Measurements from ENCODE around the gene TXNDC15.
"Not testable (repeated sequence)": the region's sequence is repeated elsewhere in the genome, so short reads cannot be mapped to it uniquely, and the experiment has no call there.

Gene TXNDC15

DNA sequence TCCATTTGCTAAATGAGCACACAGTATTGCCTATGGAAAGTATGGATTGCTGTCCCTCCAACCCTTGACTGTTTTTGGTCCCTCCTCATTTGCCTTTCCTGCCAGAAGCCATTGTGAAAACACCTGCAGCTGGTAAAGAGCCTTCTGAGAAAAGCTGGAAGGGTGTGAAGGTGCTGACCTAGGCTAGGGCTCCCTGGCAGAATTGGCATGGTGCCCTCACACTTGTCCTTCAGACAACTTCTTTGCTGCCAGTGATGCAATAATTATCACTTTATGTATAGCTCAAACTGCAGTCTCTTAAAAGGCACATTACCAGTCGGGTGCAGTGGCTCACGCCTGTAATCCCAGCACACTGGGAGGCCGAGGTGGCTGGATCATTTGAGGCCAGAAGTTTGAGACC, 4.2 kb downstream of the TXNDC15 start:
- DNase-seq (ENCODE audit: low spot score), result no peak

DNA sequence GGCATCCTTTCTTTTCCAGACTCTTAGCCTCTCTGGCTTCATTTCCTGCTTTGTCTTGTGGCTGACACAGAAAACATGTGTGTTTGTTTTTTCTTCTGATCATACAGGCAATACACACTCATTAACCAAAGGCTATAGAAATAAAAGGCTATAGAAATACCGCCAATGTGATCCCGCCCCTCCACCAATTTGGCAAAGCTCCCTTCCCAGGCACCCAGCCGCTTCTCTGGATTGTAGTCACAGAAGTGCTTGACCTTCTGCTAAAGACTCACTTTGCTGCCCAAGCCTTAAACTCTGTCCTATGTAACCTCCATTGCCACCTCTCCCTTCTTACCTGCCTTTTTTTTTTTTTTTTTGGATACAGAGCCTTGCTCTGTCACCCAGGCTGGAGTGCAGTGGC, 5.3 kb downstream of the TXNDC15 start:
- no peak for DNase-seq (ENCODE audit: low spot score)

DNA sequence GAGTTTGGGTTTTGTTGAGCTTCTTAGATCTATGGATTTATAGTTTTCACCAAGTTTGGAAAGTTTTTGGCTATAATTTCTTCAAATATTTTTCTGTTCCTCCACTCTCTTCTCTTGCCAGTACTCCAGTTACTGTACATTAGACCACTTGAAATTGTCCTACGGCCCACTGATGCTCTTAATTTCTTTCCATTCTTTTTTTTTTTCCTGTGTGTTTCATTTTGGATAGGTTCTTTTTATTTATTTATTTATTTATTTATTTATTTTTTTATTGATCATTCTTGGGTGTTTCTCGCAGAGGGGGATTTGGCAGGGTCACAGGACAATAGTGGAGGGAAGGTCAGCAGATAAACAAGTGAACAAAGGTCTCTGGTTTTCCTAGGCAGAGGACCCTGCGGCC, 6.8 kb downstream of the TXNDC15 start:
- not testable (repeated sequence) for DNase-seq (ENCODE audit: low spot score)

DNA sequence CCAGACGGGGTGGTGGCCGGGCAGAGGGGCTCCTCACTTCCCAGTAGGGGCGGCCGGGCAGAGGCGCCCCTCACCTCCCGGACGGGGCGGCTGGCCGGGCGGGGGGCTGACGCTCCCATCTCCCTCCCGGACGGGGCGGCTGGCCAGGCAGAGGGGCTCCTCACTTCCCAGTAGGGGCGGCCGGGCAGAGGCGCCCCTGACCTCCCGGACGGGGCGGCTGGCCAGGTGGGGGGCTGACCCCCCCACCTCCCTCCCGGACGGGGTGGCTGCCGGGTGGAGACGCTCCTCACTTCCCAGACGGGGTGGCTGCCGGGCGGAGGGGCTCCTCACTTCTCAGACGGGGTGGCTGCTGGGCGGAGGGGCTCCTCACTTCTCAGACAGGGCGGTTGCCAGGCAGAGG, 7.5 kb downstream of the TXNDC15 start:
- DNase-seq (ENCODE audit: low spot score), result not testable (repeated sequence)

DNA sequence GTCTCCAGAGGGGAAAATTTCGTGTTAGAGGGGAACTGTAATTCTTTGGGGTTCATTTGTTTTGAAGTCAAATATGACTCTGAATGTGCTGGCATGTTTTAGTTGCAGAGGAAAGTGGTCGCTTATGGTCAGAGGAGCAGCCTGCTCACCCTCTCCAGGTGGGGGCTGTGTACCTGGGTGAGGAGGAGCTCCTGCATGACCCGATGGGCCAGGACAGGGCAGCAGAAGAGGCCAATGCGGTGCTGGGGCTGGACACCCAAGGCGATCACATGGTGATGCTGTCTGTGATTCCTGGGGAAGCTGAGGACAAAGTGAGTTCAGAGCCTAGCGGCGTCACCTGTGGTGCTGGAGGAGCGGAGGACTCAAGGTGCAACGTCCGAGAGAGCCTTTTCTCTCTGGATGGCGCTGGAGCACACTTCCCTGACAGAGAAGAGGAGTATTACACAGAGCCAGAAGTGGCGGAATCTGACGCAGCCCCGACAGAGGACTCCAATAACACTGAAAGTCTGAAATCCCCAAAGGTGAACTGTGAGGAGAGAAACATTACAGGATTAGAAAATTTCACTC, 13.5 kb downstream of the TXNDC15 start:
- DNase-seq (ENCODE audit: low spot score), result no peak

DNA sequence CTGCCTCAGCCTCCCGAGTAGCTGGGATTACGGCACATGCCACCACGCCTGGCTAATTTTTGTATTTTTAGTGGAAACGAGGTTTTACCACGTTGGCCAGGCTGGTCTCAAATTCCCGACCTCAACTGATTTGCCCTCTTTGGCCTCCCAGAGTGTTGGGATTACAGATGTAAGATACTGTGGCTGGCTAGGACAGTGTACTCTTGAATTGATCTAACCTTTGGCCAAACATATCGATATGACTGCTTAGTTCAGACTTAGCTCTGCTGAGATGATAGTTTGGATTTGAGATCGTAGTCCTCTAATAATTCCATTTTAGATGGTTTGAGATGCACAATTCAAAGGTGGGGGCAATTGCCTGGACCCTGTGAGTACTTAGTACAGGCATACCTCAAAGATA, 15.2 kb downstream of the TXNDC15 start:
- DNase-seq (ENCODE audit: low spot score), result no peak

DNA sequence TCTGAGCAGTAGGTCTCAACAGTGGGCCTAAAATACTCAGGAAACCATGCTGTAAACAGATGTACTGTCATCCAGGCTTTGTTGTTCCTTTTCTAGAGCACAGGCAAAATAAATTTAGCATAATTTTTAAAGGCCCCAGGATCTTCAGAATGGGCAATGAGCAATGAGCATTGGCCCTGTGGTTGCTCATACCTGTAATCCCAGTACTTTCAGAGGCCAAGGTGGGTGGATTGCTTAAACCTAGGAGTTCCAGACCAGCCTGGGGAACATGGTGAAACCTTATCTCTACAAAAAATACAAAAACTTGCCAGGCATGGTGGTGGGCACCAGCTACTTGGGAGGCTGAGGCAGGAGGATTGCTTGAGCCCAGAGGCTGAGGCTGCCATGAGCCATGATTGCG, 17.3 kb downstream of the TXNDC15 start:
- DNase-seq (ENCODE audit: low spot score), result no peak

DNA sequence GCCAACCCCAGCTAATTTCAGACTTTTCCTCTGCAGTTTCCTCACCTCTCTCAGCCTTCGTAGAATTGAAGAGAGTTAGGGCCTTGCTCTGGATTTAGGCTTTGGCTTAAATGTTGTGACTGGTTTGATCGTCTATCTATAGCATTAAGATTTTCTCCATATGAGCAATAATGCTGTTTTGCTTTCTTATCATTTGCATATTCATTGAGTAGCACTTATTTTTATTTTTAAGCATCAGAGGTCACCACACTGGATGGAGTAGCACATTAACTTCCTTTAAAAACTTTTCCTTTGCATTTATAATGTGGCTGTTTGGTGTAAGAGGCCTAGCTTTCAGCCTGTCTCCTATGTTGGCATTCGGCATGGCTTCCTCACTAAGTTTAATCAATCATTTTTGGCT, 18.1 kb downstream of the TXNDC15 start:
- DNase-seq (ENCODE audit: low spot score), result no peak

DNA sequence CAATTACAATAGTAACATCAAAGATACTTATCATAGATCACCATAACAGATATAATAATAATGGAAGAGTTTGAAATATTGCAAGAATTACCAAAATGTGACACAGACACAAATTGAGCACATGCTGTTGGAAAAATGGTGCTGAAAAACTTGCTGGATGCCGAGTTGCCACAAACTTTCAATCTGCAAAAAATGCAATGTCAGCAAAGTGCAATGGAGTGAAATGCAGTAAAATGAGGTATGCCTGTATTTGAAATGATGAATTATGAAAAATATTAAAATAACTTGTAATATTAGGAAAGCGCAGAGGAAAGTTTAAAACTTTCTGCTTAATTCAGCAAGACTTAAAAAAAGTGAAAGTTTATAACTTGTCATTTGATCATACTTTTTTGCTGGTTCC, 18.8 kb downstream of the TXNDC15 start:
- DNase-seq (ENCODE audit: low spot score), result no peak

DNA sequence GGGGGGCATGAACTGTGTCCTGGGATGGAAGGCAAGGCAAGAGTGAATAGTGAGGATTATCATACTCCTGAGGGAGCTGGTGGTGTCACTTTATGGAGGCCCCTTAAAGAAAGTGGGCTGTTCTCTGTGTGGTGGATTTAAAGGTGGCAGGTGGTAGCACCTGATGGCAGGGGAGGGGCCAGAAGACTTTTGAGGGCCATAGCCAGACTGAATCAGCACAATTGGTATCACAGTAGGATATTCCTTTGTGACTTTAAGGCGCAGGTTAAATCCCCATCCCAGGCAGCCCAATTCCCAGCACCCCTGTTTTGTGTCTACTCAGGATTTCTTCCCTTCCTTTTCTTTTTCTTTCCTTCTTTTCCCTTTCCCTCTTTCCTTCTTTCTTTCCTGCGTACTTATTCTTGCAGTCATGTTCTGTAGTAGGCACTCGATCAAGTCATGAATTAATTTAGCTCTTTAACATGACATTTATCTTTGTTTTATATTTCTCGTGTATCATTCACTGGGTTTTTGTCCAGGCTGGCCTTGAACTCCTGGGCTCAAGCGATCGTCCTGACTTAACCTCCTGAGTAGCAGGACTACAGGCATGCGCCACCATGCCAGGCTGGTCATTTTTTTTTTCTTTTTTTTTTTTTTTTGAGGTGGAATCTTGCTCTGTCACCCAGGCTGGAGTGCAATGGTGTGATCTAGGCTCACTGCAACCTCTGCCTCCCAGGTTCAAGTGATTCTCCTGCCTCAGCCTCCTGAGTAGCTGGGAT, 19.8 kb downstream of the TXNDC15 start:
- DNase-seq (ENCODE audit: low spot score), result no peak

DNA sequence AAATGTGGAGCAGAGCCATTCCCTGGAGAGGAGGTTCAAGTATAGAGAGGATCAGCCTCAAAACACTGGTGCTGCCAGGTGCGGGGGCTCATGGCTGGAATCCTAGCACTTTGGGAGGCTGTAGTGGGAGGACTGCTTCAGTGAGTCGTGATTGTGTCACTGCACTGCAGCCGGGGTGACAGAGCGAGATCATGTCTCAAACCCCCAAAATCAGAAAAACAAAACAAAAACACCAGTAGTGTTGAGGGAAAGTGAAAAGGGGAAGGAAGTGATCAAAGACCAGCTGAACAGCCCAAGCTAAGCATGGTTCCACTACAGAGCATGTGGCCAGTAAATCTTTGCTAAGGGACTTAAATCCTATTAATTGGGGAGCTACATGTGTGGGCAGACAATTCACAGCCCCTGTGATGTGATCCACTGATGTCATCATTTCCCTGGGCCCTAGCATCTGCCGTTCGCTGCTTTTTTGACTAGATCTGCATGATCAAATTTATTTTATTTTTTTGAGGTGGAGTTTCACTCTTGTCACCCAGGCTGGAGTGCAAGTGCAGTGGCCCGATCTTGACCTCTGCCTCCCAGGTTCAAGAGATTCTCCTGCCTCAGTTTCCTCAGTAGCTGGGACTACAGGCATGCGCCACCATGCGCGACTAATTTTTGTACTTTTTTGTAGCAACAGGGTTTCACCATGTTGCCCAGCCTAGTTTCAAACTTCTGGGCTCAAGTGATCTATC, 28.1 kb downstream of the TXNDC15 start:
- DNase-seq (ENCODE audit: low spot score), result no peak

DNA sequence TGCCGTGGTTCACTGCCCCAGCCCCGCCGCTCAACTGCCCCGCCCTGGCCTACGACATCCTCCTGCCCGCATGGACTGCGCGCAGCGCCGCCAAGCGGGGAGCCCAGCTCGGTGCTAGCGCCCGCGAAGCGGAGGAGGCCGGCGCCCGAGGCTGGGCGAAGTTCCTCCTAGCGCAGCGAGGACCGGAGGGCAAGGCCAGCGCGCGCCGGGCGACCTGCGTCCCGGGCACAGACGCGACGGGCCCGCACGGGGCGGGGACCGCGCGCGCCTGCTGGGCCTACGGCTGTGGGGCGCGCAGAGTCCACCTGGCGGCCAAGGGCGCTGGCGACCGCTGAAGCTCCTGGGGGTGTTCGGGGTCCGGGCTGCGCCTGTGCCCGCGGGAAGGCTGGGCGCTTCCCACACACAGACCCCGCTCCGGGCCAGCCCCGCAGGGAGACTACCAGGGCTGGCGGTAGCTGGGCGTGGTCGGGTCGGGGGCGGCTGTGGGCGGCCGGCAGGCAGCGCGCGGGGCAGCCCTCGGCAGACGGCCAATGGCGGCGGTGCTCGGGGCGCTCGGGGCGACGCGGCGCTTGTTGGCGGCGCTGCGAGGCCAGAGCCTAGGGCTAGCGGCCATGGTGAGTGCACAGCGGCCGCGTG, 30.6 kb downstream of the TXNDC15 start, which contains the start of gene PCBD2:
PCBD2 (plus strand) TSS at position 522 of the 636 bp plus-strand sequence; CDS start at position 531, 9 bp downstream.
- peak; percentile 94 for DNase-seq (ENCODE audit: low spot score)

DNA sequence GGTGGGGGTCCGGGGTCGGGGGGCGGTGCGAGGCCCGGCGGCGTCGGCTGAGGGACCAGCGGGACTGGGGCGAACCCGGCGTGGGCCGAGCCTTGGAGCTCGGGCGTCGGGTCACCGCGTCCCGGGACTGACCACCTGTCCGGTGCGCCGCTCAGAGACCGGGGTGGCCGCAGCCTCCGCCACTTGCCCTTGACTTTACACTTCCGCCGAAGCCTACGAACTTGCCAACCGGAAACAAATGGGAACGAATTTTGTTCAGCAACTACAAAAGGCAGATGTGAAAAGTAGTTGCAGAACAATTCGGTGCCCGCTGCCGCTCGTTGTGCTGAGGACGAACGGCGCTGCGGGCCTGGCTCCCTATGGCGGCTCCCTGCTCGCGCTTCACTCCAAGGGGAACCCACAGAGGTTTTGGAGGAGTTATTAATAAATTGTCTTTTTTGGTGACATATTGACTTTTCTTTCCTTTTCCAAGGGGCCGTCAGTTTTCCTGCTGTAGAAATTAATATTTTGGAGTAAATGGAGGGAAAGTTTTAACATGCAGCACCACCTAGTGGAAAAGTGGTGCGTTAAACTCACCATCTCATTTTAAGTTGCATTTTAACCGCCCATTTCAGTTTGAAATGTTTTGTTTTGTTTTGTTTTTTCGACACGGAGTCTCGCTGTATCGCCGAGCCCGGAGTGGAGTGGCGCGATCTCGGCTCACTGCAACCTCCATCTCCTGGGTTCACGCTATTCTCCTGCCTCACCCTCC, 31.2 kb downstream of the TXNDC15 start:
- DNase-seq (ENCODE audit: low spot score), result peak; percentile 84

DNA sequence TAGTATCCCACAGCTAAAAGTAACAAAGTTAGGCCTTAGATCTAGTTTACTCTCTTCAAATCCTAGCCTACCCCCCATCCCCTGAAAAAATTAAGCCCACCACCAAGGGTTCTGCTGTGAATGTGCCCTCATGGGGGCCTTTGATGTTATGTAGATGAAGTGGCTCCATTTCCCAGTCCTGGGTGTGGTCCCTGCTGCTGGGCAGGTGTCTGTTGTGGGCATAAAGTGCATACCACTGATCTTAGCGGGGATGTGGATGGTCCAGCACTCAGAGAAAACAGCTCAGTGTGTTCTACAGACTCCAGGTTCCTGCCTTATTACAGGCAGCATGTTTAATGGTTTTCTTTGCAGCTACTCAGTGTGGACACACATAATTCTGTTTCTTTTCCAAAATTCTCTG, 32.6 kb downstream of the TXNDC15 start:
- peak; percentile 92 for DNase-seq (ENCODE audit: low spot score)

DNA sequence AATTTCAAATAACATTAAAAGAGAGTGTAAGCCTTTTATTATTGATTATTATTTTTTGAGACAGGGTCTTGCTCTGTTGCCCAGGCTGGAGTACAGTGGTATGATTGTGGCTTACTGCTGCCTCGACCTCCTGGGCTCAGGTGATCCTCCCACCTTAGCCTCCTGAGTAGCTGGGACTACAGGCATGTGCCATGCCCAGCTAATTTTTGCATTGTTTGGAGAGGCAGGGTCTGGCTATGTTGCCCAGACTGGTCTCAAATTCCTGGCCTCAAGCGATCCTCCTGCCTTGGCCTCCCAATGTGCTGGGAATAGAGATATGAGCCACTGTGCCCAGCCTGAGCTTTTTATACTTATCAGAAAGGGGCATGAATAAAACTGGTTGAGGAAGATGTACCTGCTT, 36.6 kb downstream of the TXNDC15 start:
- DNase-seq (ENCODE audit: low spot score), result not testable (repeated sequence)

DNA sequence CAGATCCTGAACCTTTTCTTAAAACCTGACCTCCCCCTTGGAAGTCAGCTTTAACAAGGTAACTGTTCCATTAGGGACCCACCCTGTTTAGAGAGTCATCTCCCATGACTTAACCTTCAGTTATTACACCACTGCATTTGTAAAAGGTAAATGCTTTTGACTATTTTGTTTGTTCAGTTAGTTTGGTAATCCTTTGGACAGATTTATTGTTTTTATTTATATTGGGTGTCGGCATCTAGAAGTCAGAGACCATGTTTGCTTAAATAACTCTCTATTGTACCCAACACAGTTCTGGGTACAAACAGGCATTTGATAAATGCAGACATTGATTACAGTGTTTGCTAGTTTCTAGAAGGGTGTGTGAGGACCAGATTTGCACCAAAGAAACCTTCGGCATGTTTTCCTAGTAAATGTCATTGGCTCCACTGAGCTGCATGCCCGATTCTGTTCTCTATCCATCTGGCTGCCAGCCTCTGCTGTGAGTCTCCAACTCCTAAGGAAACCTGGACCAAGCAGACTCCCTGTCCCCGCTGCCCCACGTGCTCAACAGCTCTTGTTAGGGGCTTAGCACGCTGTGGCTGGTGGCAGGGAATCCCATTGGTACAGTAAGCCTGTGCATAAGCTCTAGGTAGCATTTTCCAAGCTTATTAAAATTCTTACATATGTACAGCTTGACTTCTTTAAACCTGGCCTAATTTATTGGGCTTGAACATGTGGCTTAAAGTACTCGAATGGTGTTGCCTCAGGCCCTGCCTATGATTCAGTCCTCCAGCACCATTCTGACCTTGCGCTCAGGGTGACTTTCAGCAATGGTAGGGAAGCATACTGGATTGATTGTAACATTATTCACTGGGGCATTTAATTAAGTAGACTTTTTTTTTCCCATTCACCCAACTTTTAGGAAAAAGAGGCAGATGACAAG, 37.4 kb downstream of the TXNDC15 start:
- no peak for DNase-seq (ENCODE audit: low spot score)

DNA sequence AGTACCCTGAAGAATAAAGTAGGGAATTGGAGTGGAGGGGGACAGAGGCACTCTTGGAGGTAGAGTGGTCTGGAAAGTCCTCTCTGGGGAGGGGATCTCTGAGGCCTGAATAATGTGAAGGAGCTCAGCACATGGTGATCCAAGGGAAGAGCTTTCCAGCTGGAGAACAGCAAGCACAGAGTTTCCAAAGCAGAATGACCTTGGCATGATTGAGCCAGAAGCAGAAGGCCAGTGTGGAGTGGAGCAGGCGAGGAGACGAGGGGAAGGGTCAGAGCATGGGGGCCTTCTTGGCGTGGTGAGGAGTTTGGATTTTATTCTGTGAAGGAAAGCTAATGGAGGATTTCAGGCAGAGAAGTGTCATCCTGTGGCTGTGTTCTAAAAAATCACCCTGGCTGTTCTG, 39.1 kb downstream of the TXNDC15 start:
- DNase-seq (ENCODE audit: low spot score), result no peak

DNA sequence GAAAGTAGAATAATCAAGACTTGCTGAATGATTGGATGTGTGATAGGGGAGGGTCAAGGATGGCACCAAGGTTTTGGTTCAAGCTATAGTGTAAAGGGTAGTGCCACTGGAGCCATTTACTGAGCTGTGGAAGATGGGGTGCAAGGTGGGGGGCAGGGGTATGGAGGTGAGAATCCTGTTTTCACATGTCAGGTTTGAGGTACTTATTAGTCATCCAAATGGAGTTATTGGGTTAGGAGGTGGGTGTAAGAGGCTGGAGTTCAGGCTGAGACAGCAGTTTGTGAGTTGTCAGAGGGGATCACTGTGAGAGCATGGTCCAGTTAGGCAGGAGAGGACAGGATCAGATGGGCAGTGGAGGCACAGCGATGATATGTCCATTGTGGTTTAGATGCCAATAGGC, 39.6 kb downstream of the TXNDC15 start:
- no peak for DNase-seq (ENCODE audit: low spot score)

DNA sequence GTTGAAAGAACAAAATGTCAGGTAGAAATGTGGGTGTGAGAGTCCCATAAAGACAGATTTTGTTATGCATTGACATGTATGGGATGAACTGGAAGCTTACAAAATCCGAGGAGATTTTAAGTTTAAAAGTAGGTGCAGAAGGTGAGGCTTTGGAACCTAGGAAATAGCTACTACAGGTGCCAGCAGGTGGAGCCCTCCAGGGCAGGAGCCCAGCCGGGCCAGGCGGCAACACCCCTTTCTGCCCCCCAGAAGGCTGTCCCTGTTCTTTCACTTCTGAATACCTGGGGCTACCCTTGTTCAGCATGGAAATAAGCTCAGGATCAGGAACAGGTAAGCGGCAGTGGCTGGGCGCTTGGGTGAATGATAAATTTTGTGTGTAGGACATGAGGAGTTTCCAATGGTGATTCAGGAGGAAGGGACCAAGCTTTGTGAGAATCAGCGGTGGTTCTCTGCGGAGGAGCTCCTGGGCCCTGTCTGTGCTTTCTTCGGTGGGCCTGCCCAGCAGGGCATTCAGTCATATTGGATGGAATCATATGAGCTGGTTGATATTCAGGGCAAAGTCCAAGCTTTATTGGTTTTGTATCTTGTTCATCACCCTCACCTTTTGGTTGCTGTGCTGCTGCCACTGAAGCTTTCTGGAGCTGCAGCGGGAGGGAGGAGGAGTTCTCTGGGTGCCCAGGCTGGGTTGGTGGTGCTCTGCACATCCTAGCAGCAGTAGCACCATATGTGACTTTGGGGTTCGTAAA, 43.1 kb downstream of the TXNDC15 start:
- peak; percentile 26 for DNase-seq (ENCODE audit: low spot score)

DNA sequence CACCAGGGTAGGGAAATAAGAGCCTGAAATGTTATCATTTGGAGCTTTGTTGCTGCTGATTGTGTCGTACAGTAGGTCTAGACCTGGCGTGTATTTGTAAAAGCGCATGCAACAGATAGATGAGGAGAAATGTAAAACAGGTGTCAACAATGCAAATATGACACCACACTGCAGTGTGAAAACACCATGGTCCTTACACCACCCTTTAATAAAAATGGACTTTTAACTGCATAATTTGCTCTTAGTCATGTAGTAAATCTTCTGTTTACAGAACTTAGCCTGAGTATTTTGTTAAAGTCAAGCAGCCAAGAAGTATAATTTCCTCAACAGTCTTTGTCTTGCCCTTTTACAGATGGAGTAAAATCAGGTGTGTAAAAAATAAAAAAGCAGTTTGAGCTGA, 44.7 kb downstream of the TXNDC15 start:
- no peak for DNase-seq (ENCODE audit: low spot score)
